Activated CD4-positive, alpha-beta T cell treated with anti-CD3 and anti-CD28 coated beads, Interleukin-2, amount 50 U/mL, for 48 hours (primary cell): ENCODE data around the gene PLK5.
A peak's percentile ranks its signal among the peaks of the same experiment; 100 is the strongest.
"Not testable (repeated sequence)": the region's sequence is repeated elsewhere in the genome, so short reads cannot be mapped to it uniquely, and the experiment has no call there.

Experiments
- DNase-seq, 2 experiments: peaks; one replicate each; pipeline ENCODE4 v3.0.0-alpha.2; 2020

PLK5 gene

DNA sequence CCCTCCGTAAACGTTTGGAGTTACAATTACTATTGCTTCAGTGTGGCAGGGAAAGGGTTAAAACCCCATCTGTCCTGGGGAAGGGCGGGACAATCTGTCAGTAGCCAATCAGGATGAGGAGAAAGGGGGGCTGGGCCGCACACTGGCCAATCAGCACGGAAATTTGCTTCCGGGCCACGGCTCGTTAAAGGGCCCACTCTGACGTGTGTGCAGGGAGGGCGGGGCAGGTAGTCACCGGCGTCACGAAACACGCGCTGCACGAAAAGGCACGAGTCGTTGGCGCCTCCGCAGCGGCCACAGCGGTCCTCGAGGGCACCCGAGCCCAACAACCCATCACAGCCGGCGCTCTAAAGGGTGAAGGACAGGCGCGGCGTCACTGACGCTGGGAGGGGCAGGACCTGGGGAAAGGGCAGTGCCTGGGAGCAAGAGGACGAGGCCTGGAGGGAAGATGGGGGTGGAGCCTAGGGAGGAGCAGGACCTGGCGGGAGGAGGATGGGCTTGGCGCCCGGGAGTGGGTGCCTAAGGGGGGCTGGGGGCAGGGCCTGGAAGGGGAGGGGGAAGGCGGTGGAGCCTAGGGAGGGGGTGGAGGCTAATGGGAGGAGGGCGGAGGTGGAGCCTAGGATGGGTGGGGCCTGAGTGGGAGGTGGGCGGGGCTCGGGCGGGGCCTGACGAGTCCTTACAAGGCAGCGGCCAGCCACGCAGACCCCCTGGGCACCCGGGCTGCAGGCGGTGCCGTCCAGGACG is 15.9 kb upstream of the PLK5 start:
- DNase-seq = peak; percentile 89 to 93

- no peak for DNase-seq
Observed at GRCh38 chr19:1508507-1508856, 15.4 kb upstream of the PLK5 start.

- no peak for DNase-seq
Observed at GRCh38 chr19:1509602-1510441, 14.1 kb upstream of the PLK5 start.

DNA sequence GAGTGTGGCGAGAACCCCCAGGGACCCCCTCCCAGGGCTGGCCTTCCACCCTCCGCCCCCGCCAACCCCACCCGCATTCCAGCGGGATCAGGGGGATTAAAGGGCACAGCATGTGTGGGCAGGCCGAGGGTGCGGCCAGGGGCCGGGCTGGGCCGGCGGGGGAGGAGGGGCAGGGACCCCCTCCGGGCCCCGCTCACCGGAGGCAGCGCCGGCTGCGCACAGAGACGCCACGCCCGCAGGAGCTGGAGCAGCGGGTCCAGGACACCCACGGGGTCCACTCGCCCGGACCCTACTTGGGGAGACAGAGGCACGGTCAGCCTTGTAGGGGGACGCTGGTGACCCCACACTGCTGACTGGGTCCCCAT is 13.5 kb upstream of the PLK5 start:
- no peak for DNase-seq

GRCh38 chr19:1510807-1511206 is 13.1 kb upstream of the PLK5 start:
- DNase-seq = no peak

DNA sequence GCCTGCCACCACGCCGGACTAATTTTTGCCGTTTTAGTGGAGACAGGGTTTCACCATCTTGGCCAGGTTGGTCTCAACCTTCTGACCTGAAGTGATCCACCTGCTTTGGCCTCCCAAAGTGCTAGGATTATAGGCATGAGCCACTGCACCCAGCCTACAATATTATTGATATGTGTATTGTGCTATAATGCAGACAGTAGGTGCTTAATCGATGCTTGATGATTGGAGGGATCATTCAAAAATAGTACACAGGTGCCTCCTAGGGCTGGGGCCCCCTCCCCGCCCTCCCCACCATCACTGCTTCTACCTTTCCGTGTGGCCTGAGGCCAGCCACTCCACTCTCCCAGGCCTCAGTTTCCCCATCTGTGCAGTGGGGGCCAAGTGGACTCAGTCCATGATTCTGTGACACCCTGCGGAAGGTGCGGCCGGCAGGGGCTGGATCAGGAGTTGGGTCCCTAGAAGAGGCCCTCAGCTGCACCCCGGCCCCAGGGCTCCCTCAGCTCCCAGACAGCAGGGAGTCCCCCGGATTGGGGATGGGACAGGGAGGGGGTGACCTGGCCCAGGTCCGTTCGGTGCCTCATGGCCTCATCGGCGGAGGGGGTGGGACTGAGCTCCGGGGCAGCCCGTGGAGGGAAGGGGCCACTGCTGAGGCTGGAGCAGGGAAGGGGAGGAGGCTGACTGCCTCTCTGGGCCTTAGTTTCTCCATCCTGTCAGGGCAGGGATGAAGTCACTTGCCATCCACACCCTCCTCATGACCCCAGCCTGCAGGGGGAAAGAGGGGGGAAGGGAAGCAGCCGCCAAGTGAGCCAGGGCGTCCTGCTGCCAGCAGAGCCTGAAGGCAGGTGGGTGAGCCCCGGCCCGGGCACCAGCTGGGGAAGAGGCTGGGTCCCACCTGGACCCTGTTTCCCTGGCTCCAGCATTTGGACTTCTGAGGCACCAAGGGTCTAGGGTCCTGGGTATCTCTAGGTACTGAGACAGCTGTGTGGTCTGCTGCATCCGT is 12.3 kb upstream of the PLK5 start:
- no peak for DNase-seq

- peak; percentile 76 to 83 for DNase-seq
Observed at GRCh38 chr19:1512671-1513498, 11.0 kb upstream of the PLK5 start, which contains the start of gene ADAMTSL5. TSS of gene ADAMTSL5 (minus strand) at chr19:1513019. CDS start at chr19:1510943, 2,076 bp downstream.

DNA sequence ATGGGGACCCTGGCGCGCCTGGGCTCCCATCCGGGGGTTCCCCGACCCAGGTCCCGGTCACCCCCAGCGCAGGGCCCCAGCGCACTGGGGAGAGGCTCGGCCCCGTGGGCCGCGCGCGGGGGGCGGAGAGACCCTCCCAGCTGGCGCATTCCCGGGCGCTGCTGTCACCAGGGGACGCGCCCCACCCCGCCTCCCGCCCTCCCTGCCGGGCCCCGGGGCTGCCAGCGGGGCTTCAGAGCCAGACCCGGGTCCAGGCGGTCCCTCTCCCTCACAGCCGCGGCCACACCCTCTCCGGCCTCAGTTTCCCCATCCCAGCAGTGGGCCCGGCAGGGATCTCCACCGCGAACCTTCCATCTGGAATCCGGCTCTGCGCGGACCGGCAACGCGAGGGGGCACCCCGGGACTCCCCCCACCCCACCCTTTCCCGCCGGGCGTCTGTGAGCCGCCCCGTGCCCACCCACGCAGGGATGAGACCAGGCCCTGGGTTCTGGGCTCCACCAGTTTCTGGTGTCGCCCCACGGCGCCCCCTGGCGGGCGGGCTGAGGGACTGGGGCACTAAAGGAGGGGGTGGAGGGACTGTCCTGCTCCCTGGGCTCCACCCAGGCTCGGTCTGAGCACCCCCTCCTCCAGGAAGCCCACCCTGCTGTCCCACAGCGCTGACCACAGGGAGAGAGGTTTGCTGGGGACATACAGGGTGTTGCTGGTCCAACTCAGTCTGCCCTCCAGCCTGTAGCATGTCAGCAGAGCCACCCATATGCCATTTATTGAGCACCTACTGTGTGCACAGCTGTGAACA is 10.2 kb upstream of the PLK5 start:
- peak; percentile 75 to 80 for DNase-seq

GRCh38 chr19:1514295-1514661 is 9.6 kb upstream of the PLK5 start:
- DNase-seq = no peak

GRCh38 chr19:1514986-1515721 is 8.7 kb upstream of the PLK5 start:
- no peak for DNase-seq

GRCh38 chr19:1516395-1516753 is 7.5 kb upstream of the PLK5 start:
- DNase-seq = no peak

- no peak for DNase-seq
Observed at GRCh38 chr19:1518471-1518870, 5.4 kb upstream of the PLK5 start.

GRCh38 chr19:1519802-1520201 is 4.1 kb upstream of the PLK5 start:
- DNase-seq = not testable (repeated sequence)

- DNase-seq = no peak
Observed at GRCh38 chr19:1520203-1520780, 3.6 kb upstream of the PLK5 start.

- DNase-seq = no peak
Observed at GRCh38 chr19:1521636-1522035, 2.2 kb upstream of the PLK5 start.

DNA sequence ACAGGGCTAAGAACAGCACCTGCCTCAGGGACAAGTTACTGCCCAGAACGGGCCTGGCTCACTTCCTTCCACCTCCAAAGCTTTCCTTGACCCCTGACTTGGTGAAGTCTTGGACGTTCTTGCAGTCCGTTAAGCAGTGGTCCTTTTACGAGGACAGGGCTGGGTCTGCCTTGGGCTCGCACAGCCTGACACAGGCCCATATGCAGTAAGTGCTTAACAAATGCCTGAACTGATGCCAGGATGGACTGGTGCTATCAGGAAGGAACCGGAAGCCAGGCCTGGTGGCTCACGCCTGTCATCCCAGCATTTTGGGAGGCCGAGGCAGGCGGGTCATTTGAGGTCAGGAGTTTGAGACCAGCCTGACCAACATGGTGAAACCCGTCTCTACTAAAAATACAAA is 1.8 kb upstream of the PLK5 start:
- DNase-seq = no peak

DNA sequence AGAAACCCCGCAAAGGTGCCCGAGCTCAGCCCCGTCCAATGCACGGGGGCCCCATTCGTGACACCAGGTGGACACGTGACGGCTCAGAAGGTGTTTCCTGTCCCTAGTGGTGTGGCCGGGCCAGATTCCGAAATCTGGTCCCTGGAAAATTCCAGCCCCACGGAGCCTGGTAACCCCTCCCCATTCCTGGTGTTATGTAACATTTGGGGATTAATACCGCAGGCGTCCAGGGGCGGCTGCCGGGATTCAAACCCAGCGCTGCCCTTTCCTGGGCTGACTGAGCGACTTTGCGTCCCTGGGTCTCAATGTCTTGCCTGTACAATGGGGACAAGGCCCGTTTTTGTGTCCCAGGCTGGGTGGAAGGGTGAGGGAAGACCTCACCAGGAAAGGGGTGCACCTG is 1.0 kb upstream of the PLK5 start:
- no peak for DNase-seq

- no peak for DNase-seq
Observed at GRCh38 chr19:1524287-1524971, 552 bp downstream of the PLK5 start.

DNA sequence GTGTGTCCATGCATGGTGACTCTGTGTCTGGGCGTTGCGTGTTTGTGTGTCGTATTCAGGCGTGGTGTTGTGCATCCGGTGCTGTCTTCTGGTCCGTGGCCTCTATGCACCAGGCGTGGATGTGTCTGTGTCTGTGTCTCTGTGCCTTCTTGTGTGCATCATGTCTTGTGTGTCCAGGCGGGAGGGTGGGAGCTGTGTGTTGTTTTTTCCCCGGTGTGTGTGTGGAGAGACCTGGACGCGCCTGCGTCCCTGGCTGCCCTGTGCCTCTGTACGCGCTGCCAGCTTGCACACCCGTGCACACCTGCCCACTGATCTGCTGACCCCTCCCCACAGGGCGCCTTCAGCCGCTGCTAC is 1.1 kb downstream of the PLK5 start:
- no peak for DNase-seq

GRCh38 chr19:1525343-1525742 is 1.5 kb downstream of the PLK5 start:
- DNase-seq = no peak
